GM18502 (cell line): ENCODE results near the gene CCDC150.
"Not testable (repeated sequence)": the region's sequence is repeated elsewhere in the genome, so short reads cannot be mapped to it uniquely, and the experiment has no call there.

Experiments used
- ATAC-seq: cut with Tn5 transposase; IDR thresholded peaks from one replicate; pipeline ENCODE4 v1.9.1; 2021; ENCODE audit warnings: mild to moderate bottlenecking; ENCODE audit not compliant: unreplicated experiment, poor library complexity

Gene CCDC150

DNA sequence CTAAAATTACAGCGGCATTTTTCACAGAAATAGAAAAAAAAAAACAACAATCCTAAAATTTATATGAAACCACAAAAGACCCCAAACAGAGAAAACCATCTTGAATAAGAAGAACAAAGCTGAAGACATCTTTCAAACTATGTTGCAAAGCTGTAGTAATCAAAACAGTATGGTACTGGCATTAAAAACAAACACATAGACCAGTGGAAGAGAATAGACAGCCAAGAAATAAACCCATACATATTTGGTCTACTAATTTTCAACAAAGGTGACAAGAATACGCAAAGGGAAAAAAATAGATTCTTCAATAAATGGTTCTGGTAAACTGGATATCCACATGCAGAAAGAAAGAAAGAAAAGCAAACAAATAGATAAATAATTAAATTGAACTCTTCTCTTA, 9.0 kb upstream of the CCDC150 start:
- no peak for ATAC-seq

DNA sequence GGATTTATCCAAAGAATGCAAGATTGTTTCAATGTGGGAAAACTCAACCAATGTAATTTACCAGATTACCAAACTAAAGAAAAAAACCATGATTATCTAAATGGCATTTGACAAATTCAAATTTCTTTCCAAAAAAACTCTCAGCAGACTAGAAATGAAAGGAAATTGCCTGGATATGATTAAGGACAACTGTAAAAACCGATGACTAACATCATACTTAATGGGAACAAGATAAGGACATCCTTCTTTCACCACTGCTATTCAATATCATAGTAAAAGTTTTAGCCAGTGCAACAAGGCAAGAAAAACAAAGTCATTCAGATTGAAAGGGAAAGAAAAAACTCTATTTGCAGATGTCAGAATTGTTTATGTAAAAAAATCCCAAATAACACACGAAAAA, 4.4 kb upstream of the CCDC150 start:
- ATAC-seq: no peak

DNA sequence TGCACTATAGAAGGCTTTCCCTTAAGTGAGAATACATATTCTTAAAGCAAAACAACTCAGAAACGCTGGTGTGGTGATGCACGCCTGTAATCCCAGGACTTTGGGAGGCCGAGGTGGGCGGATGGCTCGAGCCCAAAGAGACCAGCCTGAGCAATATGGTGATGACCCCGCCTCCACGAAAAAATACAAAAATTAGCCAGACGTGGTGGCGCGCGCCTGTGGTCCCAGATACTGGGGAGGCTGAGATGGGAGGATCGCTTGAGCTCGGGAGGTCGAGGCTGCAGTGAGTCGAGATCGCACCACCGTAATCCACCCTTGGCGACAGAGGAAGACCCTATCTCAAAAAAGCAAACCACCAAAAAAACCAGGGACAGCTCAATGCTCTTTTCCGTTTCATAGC, 750 bp upstream of the CCDC150 start:
- ATAC-seq: no peak

DNA sequence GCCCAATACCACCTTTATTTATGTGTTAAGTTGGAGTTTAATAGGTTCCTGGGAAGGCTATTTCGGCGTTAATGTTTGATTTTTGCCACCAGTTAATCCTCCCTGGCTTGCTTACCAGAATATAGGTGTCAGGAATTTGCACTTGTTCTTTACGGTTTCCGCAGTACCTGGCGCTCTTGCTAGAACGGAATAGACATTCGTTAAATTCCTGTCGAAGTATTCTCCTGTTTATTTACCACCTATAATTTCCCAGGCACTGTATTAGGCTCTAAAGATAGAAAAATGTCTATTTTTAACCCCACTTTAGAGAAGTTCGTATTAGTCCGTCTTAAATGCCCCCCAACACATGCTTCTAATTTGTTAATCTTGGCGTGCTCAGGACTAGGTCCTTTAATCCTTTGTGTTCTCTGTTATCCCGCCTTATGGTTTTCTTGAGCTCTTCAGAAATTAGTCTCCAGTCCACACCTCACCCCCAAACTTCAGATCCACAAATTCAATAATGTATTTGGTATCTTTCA, 575 bp downstream of the CCDC150 start:
- ATAC-seq: peak; percentile 4

DNA sequence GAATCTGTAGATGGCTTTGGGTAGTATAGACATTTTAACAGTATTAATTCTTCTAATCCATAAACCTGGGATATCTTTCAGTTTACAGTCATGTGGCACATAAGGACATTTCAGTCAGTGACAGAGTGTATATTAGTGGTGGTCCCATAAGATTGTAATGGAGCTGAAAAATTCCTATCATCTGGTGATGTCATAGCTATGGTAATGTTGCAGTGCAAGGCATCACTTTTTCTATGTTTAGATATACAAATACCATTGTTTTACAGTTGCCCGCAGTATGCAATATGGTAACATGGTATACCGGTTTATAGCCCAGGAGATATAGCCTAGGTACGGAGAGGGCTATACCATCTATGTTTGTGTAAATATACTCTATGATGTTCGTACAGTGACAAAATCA, 9.7 kb downstream of the CCDC150 start:
- no peak for ATAC-seq

DNA sequence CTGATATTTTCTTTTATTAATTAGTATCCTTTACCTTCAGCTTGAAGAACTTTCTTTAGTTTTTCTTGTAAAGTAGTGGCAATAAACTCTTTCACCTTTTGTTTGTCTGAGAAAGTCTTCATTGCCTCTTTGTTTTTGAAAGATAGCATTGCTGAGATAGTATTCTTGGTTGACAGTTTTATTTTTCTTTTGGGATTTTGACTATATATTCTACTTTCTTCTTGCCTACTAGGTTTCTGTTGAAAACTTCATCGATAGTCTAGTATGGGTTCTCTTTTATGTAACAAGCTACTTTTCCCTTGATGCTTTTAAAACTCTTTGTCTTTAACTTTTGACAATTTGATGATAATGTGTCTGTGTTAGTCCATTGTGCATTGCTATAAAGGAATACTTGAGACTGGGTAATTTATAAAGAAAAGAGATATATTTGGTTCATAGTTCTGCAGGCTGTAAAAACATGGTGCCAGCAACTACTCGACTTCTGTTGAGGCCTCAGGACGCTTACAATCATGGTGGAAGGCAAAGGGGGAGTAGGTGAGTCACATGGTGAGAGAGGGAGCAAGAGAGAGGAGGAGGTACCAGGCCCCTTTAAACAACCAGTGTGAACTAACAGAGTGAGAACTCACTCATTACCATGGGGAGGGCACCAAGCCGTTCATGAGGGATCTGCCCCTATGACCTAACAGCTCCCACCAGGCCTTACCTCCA, 12.0 kb downstream of the CCDC150 start:
- no peak for ATAC-seq

DNA sequence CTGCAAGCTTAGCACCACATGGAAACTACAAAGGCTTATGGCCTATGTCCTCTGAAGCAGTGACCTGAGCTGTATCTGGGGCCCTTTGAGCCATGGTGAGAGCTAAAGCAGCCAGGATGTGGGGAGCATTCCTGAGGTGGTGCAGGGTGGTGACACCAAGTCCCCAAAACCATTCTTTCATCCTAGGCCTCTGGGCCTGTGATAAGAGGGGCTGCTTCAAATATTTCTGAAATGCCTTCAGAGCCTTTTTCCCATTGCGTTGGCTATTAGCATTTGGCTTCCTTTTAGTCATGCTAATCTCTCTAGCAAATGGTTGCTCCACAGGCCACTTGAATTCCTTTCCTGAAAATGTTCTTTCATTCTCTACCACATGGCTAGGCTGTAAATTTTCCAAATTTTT, 13.4 kb downstream of the CCDC150 start:
- no peak for ATAC-seq

DNA sequence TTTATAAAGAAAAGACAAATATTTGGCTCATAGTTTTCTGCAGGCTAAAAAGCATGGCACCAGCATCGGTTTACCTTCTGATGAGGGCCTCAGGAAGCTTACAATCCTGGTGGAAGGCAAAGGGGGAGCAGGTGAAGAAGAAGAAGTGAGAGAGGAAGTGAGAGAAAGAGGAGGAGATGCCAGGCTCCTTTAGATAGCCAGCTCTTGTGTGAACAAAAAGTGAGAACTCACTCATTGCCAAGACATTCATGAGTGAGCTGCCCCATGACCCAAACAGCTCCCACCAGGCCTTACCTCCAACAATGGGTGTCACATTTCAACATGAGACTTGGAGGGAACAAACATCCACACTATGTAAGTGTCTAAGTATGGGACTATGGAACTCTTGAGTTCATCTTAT, 14.3 kb downstream of the CCDC150 start:
- ATAC-seq: no peak

DNA sequence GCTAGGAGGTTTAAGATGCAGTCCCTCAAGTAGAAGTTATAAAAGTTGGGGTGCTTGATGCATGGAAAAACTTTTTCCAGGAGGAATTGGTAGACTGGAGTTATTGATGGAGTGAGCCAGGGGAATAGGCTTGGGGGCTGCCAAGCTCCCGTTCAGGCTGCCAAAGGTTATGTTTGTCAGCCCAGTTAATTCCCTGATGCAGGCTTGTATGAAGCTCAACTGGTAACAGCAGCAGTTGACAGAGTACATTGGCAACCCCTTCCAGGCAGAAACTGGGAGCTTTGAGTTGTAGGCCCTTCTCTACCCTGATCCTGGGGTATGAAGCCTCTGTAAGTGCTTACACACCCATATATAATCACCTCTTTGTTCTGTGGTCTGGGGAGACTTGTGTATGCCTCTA, 16.2 kb downstream of the CCDC150 start:
- ATAC-seq: no peak

DNA sequence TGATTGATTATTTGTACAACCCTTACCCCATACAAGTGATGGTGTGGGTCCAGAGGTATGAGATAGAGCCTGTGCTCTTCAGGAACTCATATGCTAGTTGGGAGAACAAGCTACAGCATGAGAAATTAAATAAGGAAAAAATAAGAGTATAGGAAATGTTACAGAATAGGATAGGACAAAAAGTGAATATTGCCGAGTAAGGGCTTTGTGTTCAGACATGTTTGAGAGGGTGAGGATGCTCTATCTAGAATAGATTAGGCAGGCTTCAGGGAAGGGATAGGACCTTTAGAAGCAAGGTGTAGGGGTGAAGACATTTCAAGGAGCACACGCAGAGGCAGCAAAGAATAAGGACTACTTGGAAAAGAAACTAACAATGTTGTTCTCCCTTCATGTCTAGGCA, 17.8 kb downstream of the CCDC150 start:
- no peak for ATAC-seq

DNA sequence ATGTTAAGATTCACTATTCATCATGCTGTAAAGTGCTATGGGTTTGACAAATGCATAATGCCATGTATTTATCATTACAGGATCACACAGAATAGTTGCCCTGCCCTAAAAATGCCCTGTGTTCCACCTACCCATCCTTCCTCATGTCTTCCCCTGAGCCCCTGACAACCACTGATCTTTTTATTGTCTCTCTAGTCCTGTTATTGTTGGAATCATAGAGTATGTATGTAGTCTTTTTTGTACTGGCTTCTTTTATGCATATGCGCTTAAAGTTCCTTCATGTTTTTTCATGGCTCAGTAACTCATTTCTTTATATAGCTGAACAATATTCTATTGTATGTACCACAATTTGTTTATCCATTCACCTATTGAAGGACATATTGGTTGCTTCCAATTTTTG, 20.3 kb downstream of the CCDC150 start:
- ATAC-seq: no peak

DNA sequence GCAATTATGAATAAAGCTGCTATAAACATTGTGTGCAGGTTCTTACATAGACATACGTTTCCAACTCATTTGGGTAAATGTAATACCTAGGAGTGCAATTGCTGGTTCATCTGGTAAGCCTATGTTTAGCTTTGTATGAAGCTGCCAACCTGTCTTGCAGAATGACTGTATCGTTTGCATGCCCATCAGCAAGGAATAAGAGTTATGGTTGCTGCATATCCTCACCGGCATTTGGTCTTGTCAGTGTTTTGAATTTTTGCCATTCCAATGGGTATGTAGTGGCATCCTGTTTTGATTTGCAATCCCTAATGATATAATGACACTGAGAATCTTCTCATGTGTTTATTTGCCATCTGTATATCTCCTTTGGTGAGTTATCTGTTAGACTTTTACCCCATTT, 20.7 kb downstream of the CCDC150 start:
- ATAC-seq: no peak

DNA sequence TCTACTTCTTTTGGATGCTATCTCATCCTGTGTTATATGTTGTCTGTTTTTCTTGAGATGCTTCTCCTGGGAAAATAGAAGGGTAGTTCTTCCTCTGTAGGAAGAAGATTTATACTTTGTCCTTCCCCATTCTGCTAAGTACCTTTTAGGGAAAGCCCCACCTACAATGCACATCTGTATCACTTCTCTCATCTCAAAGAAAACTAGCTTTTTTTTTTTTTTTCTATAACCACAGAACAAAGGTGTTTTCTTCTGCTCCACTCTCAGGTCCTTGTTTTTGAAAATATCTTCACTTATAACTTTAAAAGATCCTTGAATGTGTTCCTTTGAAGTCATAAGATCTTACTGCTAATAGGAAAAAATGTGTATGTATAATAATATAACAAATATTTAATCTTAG, 30.8 kb downstream of the CCDC150 start:
- no peak for ATAC-seq

DNA sequence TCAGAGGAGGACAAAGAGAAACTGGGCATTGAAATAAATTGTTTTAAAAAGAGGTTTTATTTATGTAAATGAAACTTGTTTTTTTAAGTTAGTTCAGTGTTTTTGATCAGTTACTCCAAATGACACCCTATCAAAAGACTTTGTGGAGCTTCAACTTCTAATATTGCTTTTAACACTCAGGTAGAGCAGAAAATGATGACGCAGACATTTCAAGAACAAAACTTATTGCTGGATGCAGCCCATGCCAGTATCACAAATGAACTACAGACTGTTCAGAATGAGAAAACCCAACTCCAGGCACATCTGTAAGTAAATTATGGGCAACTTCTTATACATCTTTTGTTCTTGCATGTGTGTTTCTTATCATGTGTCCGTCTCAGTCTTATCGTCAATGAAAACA, 36.4 kb downstream of the CCDC150 start:
- no peak for ATAC-seq

DNA sequence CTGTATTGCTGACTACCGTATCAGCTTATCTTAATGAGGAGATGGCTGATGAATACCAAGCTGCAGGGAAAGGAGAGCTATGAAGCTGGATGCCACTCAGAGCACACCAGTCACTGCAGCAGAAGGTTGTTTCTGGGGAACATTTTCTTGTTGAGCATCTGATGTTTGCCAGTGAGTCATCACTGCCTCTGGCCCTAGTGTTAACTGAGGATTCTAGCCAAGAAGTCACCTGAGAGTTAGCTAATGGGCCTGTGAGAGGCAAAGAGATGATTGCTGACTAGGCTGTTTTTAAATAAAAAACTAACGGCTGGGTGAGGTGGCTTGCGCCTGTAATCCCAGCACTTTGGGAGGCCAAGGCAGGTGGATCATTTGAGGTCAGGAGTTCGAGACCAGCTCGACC, 37.9 kb downstream of the CCDC150 start:
- ATAC-seq: no peak

DNA sequence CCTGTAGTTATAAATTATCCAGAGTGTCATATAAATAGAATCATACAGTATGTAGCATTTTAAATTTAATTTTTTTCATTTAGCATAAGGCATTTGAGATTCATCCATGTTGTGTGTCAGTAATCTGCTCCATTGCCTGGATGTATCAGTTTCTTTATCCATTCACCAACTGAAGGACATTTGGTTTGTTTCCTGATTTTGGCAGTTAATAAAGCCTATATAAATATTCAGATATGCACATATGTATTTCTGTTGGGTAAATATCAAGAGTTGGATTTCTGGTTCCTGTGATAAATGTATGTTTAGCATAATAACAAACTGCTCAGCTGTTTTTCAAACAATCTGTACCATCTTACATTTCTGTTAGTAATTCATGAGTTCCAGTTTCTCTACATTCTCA, 39.9 kb downstream of the CCDC150 start:
- no peak for ATAC-seq

DNA sequence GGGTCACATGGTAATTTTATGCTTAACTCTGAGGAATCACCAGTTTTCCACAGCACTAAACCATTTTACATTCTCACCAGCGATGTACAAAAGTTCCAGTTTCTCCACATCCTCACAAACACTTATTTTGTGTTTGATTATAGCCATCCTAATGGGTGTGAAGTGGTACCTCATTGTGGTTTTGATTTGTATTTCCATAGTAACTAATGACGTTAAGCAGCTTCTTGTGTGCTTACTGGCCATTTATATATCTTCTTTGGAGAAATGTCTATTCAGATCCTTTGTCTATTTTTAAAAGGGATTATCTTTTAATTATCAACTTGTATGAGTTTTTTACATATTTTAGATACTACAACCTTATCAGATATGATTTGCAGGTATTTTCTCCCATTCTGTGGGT, 42.0 kb downstream of the CCDC150 start:
- ATAC-seq: no peak

DNA sequence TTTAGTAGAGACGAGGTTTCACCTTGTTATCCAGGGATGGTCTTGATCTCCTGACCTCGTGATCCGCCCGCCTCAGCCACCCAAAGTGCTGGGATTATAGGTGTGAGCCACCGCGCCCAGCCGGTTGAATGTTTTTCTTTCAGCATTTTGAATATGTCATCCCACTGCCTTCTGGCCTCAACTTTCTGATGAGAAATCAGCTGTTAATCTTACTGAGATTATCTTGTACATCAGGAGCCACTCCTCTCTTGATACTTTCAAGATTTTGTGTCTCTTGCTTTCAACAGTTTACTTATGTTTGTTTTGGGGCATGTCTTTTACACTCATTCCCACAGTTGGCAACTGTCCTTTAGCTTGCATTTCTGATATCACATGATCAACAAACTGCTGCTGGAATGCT, 46.3 kb downstream of the CCDC150 start:
- no peak for ATAC-seq

DNA sequence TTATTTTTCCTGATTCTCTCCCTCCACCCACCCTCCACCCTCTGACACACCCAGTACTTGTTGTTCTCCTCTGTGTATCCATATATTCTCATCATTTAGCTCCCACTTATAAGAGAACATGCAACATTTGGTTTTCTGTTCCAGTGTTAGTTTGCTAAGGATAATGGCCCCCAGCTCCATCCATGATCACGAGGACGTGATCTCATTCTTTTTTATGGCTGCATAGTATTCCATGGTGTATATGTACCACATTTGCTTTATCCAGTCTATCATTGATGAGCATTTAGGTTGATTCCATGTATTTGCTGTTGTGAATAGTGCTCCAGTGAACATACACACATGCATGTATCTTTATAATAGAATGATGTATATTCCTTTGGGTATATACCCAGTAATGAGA, 47.2 kb downstream of the CCDC150 start:
- ATAC-seq: not testable (repeated sequence)

DNA sequence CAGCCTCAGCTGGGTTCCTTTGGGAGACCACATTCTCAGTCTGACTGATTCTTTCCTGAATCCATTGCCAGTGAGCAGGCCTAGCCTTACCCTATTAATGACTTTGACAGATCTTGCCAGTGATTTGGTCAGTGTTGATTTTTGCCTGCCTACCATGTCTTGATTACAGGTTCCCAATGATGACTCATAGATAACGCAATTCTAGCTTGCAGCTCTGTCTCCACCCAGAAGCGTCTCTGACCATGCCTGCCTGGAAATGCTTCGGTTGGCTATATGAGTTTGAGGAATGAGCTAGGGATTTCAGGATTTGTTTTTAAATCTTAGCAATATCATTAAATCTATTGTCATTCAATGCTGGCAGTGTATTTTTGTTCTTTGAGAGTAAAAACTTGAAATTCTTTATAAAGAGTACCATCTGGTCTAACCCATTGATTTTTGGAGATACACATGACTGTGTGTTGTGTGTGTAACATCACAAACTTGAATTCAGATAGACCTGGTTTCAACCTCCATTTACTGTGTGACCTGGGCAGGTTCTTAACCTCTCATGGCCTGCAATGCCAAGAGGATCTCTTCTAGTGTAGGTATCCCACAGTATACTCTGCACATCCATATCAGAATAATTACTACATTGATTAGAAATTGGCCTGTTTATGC, 57.0 kb downstream of the CCDC150 start:
- no peak for ATAC-seq

DNA sequence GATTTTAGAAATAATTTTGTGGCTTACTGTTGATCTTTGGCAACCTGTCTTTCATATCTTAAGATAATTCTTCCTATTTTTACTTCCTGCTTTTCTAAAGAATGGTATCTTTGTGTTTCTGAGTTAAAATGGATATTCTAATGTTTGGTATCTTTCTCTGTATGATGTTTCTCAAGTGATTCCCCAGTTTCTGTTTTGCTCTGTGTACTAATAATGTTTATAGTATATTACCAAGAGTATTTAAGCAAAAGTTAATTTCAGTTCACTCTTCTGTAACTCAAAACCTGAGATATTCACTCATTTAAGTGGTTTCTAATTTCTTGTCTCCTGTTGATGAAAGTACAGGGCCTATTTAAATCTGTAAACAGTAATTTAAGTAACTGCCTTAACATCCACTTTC, 58.3 kb downstream of the CCDC150 start:
- peak; percentile 52 for ATAC-seq

DNA sequence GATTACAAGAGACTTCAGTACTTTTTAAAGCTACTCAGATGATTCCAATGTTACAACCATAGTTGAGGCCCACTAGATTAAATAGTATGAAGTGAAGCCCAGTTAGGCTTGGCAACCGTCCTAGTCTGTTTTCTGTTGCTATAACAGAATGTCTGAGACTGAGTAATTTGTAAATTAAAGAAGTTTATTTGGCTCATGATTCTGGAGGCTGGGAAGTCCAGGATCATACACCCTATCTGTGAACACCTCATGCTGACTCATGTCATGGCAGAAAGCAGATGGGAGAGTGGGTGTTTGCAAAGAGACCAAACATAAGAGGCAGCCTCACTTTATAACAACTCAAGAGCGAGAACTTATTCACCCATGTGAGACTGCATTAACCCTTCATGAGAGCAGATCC, 63.1 kb downstream of the CCDC150 start:
- ATAC-seq: no peak
